ENCODE measurements around the gene ERBIN.

Gene ERBIN

GRCh38 chr5:65900746-65901145 is 25.6 kb upstream of the ERBIN start:
- TF ChIP-seq CTCF (IDR thresholded peaks at IDR 0.05): no peak
- DNase-seq: no peak
- Histone ChIP-seq H3K27ac (no peak overlapping the region), H3K36me3 (no peaks in the 10 kb centered on the region), H3K9me3 (no peaks in the 10 kb centered on the region), H3K27me3 (no peaks in the 10 kb centered on the region), H3K4me1 (no peaks in the 10 kb centered on the region), H3K4me3 (no peak overlapping the region)
- intact Hi-C loops (cut with DNase I; ENCODE audit: low total_unique reads): no loop called here

- Histone ChIP-seq H3K9me3 (no peaks in the 10 kb centered on the region), H3K36me3 (no peaks in the 10 kb centered on the region), H3K27ac (no peak overlapping the region), H3K4me3 (no peak overlapping the region), H3K27me3 (no peaks in the 10 kb centered on the region), H3K4me1 (no peaks in the 10 kb centered on the region)
- TF ChIP-seq CTCF (IDR thresholded peaks at IDR 0.05): no peak
- DNase-seq: no peak
- intact Hi-C loops (cut with DNase I; ENCODE audit: low total_unique reads): no loop called here
Observed at GRCh38 chr5:65902104-65902503, 24.3 kb upstream of the ERBIN start.

GRCh38 chr5:65903581-65903980 is 22.8 kb upstream of the ERBIN start:
- Histone ChIP-seq H3K27me3 (no peaks in the 10 kb centered on the region), H3K36me3 (no peaks in the 10 kb centered on the region), H3K4me3 (no peak overlapping the region), H3K9me3 (no peaks in the 10 kb centered on the region), H3K27ac (no peak overlapping the region), H3K4me1 (no peaks in the 10 kb centered on the region)
- intact Hi-C loops (cut with DNase I; ENCODE audit: low total_unique reads): no loop called here
- no peak for TF ChIP-seq CTCF (IDR thresholded peaks at IDR 0.05)
- DNase-seq: no peak

- TF ChIP-seq CTCF (IDR thresholded peaks at IDR 0.05): no peak
- no peaks in the 10 kb centered on the region for H3K4me1 ChIP-seq
- DNase-seq: no peak
Observed at GRCh38 chr5:65906256-65906655, 20.1 kb upstream of the ERBIN start.

GRCh38 chr5:65907135-65907534 is 19.2 kb upstream of the ERBIN start:
- Histone ChIP-seq H3K4me1 (no peaks in the 10 kb centered on the region), H3K27ac (no peak overlapping the region), H3K27me3 (no peaks in the 10 kb centered on the region), H3K36me3 (no peaks in the 10 kb centered on the region), H3K4me3 (no peak overlapping the region), H3K9me3 (no peaks in the 10 kb centered on the region)
- TF ChIP-seq CTCF (IDR thresholded peaks at IDR 0.05): no peak
- intact Hi-C loops (cut with DNase I; ENCODE audit: low total_unique reads): no loop called here
- no peak for DNase-seq

More at GRCh38 chr5:65906256-65906655, 20.1 kb upstream of the ERBIN start:
- no peak overlapping the region for H3K27ac ChIP-seq
- H3K4me3 ChIP-seq: no peak overlapping the region
- H3K36me3 ChIP-seq: no peaks in the 10 kb centered on the region
- no peaks in the 10 kb centered on the region for H3K9me3 ChIP-seq
- intact Hi-C loops (cut with DNase I; ENCODE audit: low total_unique reads): no loop called here
- no peaks in the 10 kb centered on the region for H3K27me3 ChIP-seq

GRCh38 chr5:65910711-65911110 is 15.7 kb upstream of the ERBIN start:
- intact Hi-C loops (cut with DNase I; ENCODE audit: low total_unique reads): no loop called here
- no peaks in the 10 kb centered on the region for H3K4me1 ChIP-seq
- no peak overlapping the region for H3K27ac ChIP-seq
- H3K36me3 ChIP-seq: no peaks in the 10 kb centered on the region
- H3K27me3 ChIP-seq: no peaks in the 10 kb centered on the region
- DNase-seq: no peak
- TF ChIP-seq CTCF (IDR thresholded peaks at IDR 0.05): no peak
- no peaks in the 10 kb centered on the region for H3K9me3 ChIP-seq
- H3K4me3 ChIP-seq: no peak overlapping the region
